Activated CD4-positive, alpha-beta memory T cell treated with anti-CD3 and anti-CD28 coated beads, Interleukin-2, amount 10 ng/mL, durations not matched to agents 7 days and 5 days (primary cell): ENCODE measurements around the gene USH1G. TPM values are rescaled to one million over a fixed set of nuclear protein-coding genes. Genes with fewer than 3 reads are reported as not detected.

Experiments used
- CTCF ChIA-PET: fragments of 350-600 bp; sonication (Branson Sonifier 250); formaldehyde crosslinking; loops from one replicate; lab custom pipeline; 2021; ENCODE audit warnings: antibody characterized with exemption, inconsistent platforms; lab: Charles Lee
- POLR2A ChIA-PET: fragments of 350-600 bp; sonication (Branson Sonifier 250); formaldehyde crosslinking; loops from one replicate; lab custom pipeline; 2021; ENCODE audit warnings: antibody characterized with exemption; lab: Charles Lee
- DNase-seq: peaks from one replicate; pipeline ENCODE4 v3.0.0-alpha.2; 2020
- H3K27ac Mint-ChIP-seq: one replicate; pipeline ENCODE4 v1.8.0; 2021; ENCODE audit warnings: mild to moderate bottlenecking, mixed read lengths
- H3K27me3 Mint-ChIP-seq: one replicate; pipeline ENCODE4 v1.8.0; 2021; ENCODE audit warnings: mixed read lengths
- H3K36me3 Mint-ChIP-seq: one replicate; pipeline ENCODE4 v1.8.0; 2021; ENCODE audit warnings: low read depth, mixed read lengths
- H3K4me1 Mint-ChIP-seq: one replicate; pipeline ENCODE4 v1.8.0; 2021; ENCODE audit warnings: mixed read lengths
- H3K4me3 Mint-ChIP-seq: one replicate; pipeline ENCODE4 v1.8.0; 2021; ENCODE audit warnings: mild to moderate bottlenecking, mixed read lengths
- H3K9me3 Mint-ChIP-seq: one replicate; pipeline ENCODE4 v1.8.0; 2021; ENCODE audit warnings: mixed read lengths
- total RNA-seq, 2 experiments: library from RNA; stranded (reverse); gene quantifications; one replicate each; pipeline ENCODE4 v1.2.3, GENCODE V29; 2021

USH1G gene
- total RNA-seq, 2 experiments from 2014 or later = not detected

DNA sequence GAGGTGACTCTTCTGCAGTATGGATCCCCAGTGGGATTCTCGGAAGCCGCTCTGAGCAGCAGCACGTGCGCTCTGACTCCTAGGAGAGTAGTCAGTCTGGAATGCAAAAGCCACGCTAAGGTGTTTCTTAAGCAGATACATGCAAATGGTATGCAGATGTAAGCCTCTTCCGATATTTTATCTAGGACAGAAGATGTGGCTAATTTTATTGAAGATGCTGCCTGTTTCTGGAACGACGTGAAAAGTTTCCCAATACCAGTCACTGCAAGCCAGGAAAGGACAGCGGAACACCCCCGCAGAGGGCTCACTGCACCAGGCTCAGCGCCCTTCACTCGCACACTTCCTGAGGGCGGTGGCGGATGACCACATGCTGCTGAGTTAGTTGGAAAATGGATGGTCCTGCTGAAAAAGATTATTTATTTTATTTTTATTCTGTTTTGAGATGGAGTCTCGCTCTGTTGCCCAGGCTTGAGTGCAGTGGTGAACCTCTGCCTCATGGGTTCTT, 39.8 kb downstream of the USH1G start:
- ChIA-PET CTCF (no interaction called here), POLR2A (no interaction called here)
- Mint-ChIP-seq H3K36me3 (no peaks in the 10 kb centered on the region), H3K27me3 (peaks cover 20% of the 10 kb centered on the region), H3K27ac (no peak overlapping the region), H3K4me3 (no peak overlapping the region), H3K4me1 (no peaks in the 10 kb centered on the region), H3K9me3 (no peaks in the 10 kb centered on the region)
- DNase-seq = no peak

DNA sequence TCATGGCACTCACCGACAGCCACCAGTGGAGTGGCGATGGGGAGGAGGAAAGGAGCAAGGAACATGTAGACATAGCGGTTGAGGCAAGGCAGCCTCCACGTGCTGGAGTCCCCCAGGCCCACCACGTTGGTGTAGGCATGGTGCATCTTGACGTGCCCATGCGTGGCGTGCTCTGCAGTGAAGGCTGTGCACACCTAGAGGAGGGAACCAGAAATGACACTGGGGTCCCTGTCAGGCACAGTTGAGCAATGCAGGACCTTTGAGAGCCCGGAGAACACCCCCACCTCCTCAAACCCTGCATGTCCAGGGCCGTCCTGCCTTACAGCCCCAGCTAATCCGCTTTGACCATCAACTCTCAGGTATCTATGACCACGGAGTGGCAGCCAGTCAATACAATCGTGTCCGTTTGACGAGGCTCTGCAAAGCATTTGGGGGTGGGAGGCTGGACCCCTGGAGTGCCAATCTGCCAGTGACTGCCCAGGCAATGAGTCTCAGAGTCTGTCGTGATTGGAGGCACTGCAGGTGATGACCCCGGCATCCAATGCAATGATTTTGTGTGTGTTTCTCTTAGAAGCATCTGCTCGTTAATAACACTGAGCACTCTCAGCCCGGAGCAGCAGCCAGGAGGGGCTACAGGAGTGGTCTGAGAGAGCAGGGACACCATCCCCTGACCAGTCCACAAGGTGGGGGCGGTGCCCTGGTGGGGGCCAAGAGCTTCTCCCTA, 40.4 kb downstream of the USH1G start:
- CTCF ChIA-PET = no interaction called here
- POLR2A ChIA-PET = no interaction called here

DNA sequence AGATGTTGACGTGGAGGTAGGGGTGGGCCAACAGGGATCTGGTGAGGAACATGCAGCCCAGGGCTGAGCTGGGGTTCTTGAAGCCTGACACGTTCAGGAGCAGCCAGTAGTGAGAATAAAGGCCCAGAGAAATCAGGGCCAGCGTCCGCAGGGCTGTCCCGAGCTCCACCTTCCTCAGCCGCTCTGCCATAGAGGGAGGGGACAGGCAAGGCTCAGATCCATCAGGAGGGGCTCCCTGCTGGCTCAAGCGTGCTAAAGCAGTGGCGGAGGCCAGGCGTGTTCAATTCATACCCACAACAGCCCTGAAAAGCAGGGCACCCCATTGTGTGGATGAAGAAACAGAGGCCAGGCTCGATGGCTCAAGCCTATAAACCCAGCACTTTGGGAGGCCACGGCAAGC, 42.0 kb downstream of the USH1G start:
- Mint-ChIP-seq H3K27ac (no peak overlapping the region), H3K36me3 (no peaks in the 10 kb centered on the region), H3K27me3 (peaks cover 13% of the 10 kb centered on the region), H3K4me1 (no peaks in the 10 kb centered on the region), H3K9me3 (no peaks in the 10 kb centered on the region), H3K4me3 (no peak overlapping the region)
- CTCF ChIA-PET = interaction anchor here (0.7 kb wide), 1 partner anchor 16 kb away, joined by 4 read pairs; no protein-coding TSS in a partner anchor
- POLR2A ChIA-PET = interaction anchor here (0.6 kb wide), 1 partner anchor 143 kb away, joined by 3 read pairs; no protein-coding TSS in a partner anchor
- DNase-seq = no peak

More for the DNA sequence above, 40.4 kb downstream of the USH1G start:
- no peaks in the 10 kb centered on the region for H3K36me3 Mint-ChIP-seq
- H3K4me3 Mint-ChIP-seq = no peak overlapping the region
- no peaks in the 10 kb centered on the region for H3K9me3 Mint-ChIP-seq
- DNase-seq = no peak
- no peaks in the 10 kb centered on the region for H3K4me1 Mint-ChIP-seq
- peaks cover 20% of the 10 kb centered on the region for H3K27me3 Mint-ChIP-seq
- no peak overlapping the region for H3K27ac Mint-ChIP-seq

DNA sequence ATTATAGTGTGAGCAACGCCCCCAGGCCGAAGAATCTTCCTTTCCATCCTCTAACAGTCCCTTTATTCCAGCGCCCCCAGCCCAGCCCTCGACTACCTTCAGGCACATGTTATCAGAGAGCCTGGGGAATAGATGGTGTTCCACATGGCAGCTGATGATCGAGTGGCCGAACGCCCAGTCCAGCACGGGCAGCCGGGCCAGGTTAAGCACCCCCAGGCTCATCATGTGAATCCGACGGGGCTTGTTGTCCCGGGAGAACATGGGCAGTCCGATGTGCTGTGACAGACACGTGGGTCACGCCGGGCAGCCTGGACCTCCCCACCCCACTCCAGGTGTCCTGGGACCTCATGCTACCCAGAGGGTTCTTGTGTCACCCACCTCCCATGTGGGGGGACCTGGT, 43.7 kb downstream of the USH1G start:
- DNase-seq = no peak
- Mint-ChIP-seq H3K4me1 (peaks cover 3% of the 10 kb centered on the region), H3K27ac (no peak overlapping the region), H3K36me3 (no peaks in the 10 kb centered on the region), H3K9me3 (no peaks in the 10 kb centered on the region), H3K4me3 (no peak overlapping the region), H3K27me3 (peaks cover 3% of the 10 kb centered on the region)
- ChIA-PET POLR2A (no interaction called here), CTCF (interaction anchor here (0.7 kb wide), 1 partner anchor 110 kb away, joined by 3 read pairs; no protein-coding TSS in a partner anchor)

DNA sequence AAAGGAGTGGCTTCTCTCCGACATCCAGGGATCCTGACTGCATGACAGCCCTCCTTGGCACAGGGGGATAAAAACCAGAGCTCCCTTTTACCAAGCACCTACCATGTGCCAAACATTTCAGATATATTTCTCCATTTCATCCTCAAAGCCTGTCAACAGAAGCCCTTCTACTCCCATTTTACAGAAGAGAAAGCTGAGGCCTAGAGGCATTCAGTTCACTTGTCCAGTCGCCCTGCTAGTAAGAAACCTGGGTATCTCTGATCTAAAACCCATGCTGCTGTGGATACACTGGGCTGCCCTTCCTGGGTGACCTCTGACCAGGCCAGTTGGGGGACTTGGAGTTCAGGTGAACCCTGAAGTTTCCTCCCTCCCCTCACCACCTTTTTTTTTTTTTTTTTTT, 44.4 kb downstream of the USH1G start:
- Mint-ChIP-seq H3K36me3 (no peaks in the 10 kb centered on the region), H3K27me3 (peaks cover 3% of the 10 kb centered on the region), H3K27ac (no peak overlapping the region), H3K4me3 (no peak overlapping the region), H3K4me1 (peaks cover 9% of the 10 kb centered on the region), H3K9me3 (no peaks in the 10 kb centered on the region)
- ChIA-PET CTCF (interaction anchor here (0.7 kb wide), 1 partner anchor 109 kb away, joined by 3 read pairs; no protein-coding TSS in a partner anchor), POLR2A (no interaction called here)
- DNase-seq = no peak

DNA sequence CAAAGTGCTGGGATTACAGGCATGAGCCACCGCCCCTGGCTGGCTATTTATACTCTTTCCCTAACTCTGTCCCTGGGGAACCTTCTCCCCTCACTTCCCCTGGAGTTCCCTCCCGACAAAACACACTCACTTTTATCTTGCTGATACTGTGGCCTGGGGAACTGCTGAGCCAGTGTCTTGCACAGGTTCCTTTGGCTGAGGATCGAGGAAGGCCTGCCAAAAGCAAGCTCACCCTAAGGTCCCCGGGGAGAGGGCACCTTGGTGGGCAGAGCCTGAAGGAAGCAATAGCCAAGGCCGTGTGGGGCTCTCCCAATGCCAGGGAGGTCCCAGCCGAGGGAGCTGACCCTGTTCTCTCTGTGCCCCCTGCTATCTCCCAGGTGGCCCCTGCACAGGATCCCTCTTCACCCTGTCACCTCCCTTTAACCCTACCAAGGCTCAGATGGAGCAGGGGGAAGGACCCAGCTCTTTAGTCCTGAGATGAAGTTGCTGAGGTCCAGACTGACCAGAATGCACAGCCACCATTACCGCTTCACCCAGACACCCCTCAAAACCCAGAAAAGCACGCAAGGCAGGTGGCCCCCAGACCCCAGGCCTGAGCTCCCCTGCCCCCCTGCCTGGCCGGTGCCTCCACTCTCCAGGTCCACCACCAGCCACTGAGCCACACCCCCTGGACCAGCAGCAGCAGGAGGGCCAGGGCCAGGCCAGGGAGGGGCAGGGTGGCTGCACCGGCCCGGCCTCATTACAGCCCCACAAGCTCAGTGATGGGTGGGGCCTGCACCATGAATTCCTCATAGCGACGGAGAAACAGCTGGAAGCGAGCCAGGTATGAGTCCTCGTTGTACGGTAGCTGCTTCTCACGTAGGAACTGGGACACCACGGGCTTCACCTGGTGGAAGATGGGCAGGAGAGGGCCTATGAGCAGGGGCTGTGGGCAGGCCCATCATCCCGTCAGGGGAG, 45.2 kb downstream of the USH1G start:
- H3K4me3 Mint-ChIP-seq = no peak overlapping the region
- ChIA-PET POLR2A (no interaction called here), CTCF (interaction anchor here (0.6 to 0.7 kb wide), 2 partner anchors 10 to 359 kb away, joined by 3 read pairs; no protein-coding TSS in a partner anchor)
- DNase-seq = no peak
- H3K27me3 Mint-ChIP-seq = peaks cover 3% of the 10 kb centered on the region
- no peaks in the 10 kb centered on the region for H3K36me3 Mint-ChIP-seq
- no peak overlapping the region for H3K27ac Mint-ChIP-seq
- H3K4me1 Mint-ChIP-seq = peaks cover 12% of the 10 kb centered on the region
- no peaks in the 10 kb centered on the region for H3K9me3 Mint-ChIP-seq

DNA sequence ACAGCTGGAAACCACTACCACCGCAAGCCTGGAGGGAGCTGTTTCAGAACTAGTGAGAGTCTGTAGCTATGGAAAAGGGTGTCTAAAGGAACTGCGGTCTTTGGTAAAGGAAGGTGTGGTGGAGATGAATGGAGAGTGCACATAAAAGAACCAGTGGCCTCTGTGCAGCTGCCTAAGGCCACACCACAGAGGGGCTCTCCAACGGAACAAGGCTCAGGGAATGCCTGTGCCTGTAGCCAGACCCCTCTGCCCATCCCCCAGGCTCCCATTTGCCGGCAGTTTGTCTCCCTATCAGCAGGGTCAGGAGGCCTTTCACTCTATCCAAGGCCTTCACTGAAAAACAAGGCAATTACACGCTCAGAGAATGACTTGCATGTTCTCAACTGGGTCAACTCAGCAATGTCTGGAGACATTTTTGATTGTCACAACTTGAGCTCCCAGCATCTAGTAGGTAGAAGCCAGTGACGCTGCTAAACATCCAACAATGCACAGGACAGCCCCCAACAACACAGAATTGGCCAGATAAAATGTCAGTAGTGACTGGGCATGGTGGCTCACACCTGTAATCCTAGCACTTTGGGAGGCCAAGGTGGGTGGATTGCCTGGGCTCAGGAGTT, 47.0 kb downstream of the USH1G start:
- CTCF ChIA-PET = interaction anchor here (2.1 to 3.9 kb wide), 2 partner anchors 12 to 85 kb away, joined by 5 to 18 read pairs; no protein-coding TSS in a partner anchor
- no peak overlapping the region for H3K27ac Mint-ChIP-seq
- H3K4me3 Mint-ChIP-seq = no peak overlapping the region
- no peaks in the 10 kb centered on the region for H3K9me3 Mint-ChIP-seq
- H3K27me3 Mint-ChIP-seq = peaks cover 3% of the 10 kb centered on the region
- POLR2A ChIA-PET = no interaction called here
- H3K36me3 Mint-ChIP-seq = peaks cover 3% of the 10 kb centered on the region
- no peak for DNase-seq
- H3K4me1 Mint-ChIP-seq = peaks cover 27% of the 10 kb centered on the region

DNA sequence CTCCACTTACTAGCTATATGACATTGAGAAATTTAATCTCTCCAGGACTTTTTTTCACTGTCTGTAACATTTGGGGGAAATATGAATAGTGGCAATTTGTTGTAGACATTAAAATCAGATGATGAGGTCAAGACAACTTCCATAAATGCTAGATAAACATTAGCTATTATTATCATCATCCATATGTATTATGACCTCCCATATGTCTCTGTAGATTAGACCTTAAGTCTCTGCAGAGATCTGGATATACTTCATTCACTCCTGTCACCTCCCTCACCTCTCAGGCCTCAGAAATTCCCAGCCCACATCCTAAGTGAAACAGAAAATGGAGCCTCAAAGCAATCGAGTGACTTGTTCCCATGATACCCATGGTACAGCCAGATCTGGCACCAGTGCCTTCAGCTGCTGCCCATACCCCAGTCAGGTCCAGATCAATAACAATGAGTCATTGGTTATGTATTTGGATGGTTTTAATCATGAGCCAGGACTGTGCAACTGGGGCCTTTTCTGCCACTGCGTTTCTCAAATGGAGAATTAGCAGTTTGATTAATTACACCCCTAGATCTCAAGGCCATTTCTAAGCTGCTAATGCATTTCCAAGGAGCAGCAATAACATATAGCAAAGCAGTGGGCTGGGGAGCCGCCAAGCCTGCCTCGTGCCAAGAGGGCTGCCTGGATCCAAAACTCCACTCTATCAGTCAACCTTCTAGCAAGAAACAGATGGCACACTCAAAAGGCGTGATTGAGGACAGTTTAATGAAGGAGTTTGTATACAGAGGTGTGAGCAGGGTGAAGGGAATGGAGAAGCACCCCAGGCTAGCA, 47.7 kb downstream of the USH1G start:
- Mint-ChIP-seq H3K27me3 (peaks cover 3% of the 10 kb centered on the region), H3K36me3 (peaks cover 4% of the 10 kb centered on the region), H3K4me1 (peaks cover 29% of the 10 kb centered on the region), H3K4me3 (no peak overlapping the region), H3K27ac (no peak overlapping the region), H3K9me3 (no peaks in the 10 kb centered on the region)
- ChIA-PET POLR2A (no interaction called here), CTCF (interaction anchor here (0.5 to 3.9 kb wide), 3 partner anchors 11 to 658 kb away, joined by 3 to 18 read pairs (median 5); no protein-coding TSS in a partner anchor)
- DNase-seq = no peak

DNA sequence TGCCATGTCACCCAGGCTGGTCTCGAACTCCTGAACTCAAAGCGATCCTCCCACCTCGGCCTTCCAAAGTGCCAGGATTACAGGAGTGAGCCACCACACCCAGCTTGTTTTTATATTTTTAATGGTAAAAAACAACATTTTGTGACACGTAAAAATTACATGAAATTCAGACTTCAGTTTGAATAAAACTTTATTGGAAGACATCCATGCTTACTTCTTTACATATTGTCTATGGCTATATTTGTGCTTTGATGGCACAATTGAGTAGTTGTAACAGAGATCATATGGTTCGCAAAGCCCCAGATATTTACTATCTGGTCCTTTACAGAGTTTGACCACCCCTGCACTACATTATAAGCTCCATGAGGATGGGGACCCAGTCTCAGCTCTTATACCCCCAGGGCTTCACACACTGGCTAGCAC, 48.4 kb downstream of the USH1G start:
- Mint-ChIP-seq H3K4me3 (no peak overlapping the region), H3K9me3 (no peaks in the 10 kb centered on the region), H3K36me3 (peaks cover 7% of the 10 kb centered on the region), H3K4me1 (peaks cover 32% of the 10 kb centered on the region), H3K27ac (no peak overlapping the region), H3K27me3 (peaks cover under 1% of the 10 kb centered on the region)
- no peak for DNase-seq
- CTCF ChIA-PET = interaction anchor here (1.2 to 3.9 kb wide), 3 partner anchors 10 to 137 kb away, joined by 5 to 18 read pairs (median 5); partner anchors contain the start of gene RAB37
- POLR2A ChIA-PET = interaction anchor here (0.9 to 2.5 kb wide), 4 partner anchors 87 to 138 kb away, joined by 3 to 17 read pairs (median 10); partner anchors contain the start of gene MRPL58

DNA sequence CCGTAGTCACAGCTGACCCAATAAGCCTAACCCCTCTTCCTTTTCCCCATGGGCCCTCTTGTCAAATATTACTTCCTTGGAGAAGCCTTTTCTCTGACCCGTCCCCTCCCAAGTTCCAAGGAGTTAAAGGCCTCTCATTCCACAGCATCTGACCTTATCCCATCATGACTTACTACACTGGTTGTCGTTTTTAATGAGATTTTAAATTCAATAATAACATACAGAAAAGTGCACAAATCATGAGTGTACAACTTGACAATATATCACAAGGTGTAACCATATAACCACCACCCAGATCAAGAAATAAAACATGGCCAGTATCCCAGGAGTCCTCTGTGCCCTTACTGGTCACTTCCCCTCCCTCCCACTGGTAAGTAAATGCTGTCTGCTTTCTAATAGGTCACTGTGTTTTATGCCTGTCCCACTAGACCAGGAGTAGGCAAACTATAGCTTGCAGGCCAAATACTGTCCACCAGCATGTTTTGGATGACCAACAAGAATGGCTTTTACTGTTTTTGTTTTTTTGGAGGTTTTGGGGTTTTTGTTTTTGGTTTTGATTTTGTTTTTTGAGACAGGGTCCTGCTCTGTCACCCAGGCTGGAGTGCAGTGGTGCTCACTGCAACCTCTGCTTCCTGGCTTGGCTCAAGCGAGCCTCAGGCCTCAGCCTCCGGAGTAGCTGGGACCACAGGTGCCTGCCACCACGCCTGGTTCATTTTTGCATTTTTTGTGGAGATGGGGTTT, 49.0 kb downstream of the USH1G start:
- CTCF ChIA-PET = interaction anchor here (0.7 to 3.9 kb wide), 10 partner anchors 10 to 397 kb away, joined by 3 to 18 read pairs (median 5); partner anchors contain the start of genes MIF4GD, OTOP2 and RAB37
- H3K36me3 Mint-ChIP-seq = peaks cover 11% of the 10 kb centered on the region
- H3K9me3 Mint-ChIP-seq = no peaks in the 10 kb centered on the region
- H3K4me1 Mint-ChIP-seq = peaks cover 35% of the 10 kb centered on the region
- DNase-seq = no peak
- no peaks in the 10 kb centered on the region for H3K27me3 Mint-ChIP-seq
- peak overlapping the region; percentile 86 for H3K27ac Mint-ChIP-seq
- peak overlapping the region; percentile 96 for H3K4me3 Mint-ChIP-seq
- POLR2A ChIA-PET = interaction anchor here (0.9 to 2.5 kb wide), 27 partner anchors 10 to 582 kb away, joined by 3 to 18 read pairs (median 5); partner anchors contain the start of genes GRIN2C, MIF4GD, MRPL58 and NAT9
